SK-N-SH treated with all-trans-retinoic acid at 6 μM for 48 hours (cell line): Measurements from ENCODE around the gene OR4D1.

Experiments
- ATAC-seq: fragments of 200-7000 bp; cut with Tn5 transposase; 3 replicates; pipeline ENCODE4 v1.9.1; 2020; ENCODE audit warnings: mild to moderate bottlenecking, moderate library complexity
- ARNTL ChIP-seq: fragments of 450-650 bp; formaldehyde crosslinking; IDR thresholded peaks from 2 replicates; pipeline ENCODE4 v1.5.0; 2020; ENCODE audit warnings: low read depth, mild to moderate bottlenecking, moderate library complexity, borderline replicate concordance
- BACH2 ChIP-seq: fragments of 250-450 bp; sonication (Bioruptor Pico); IDR thresholded peaks from 2 replicates; pipeline ENCODE4 v1.9.0; 2021; ENCODE audit warnings: mild to moderate bottlenecking, borderline replicate concordance
- CREB5 ChIP-seq: fragments of 250-450 bp; sonication (Bioruptor Pico); IDR thresholded peaks from 2 replicates; pipeline ENCODE4 v1.5.1; 2020; ENCODE audit warnings: low read depth, mild to moderate bottlenecking, moderate library complexity
- CSDC2 ChIP-seq: fragments of 250-450 bp; sonication (Bioruptor Pico); IDR thresholded peaks from 2 replicates; pipeline ENCODE4 v1.5.0; 2020; ENCODE audit warnings: mild to moderate bottlenecking, moderate library complexity
- CSRNP3 ChIP-seq: fragments of 250-450 bp; sonication (Bioruptor Pico); IDR thresholded peaks from 2 replicates; pipeline ENCODE4 v1.5.1; 2021; ENCODE audit warnings: mild to moderate bottlenecking, moderate library complexity
- ESRRG ChIP-seq: fragments of 250-450 bp; sonication (Bioruptor Pico); IDR thresholded peaks from 2 replicates; pipeline ENCODE4 v1.6.1; 2021; ENCODE audit warnings: mild to moderate bottlenecking
- GLIS3 ChIP-seq: fragments of 250-450 bp; sonication (Bioruptor Pico); IDR thresholded peaks from 2 replicates; pipeline ENCODE4 v1.5.0; 2020; ENCODE audit warnings: mild to moderate bottlenecking, moderate library complexity
- ISL1 ChIP-seq: fragments of 250-450 bp; sonication (Bioruptor Pico); IDR thresholded peaks from 2 replicates; pipeline ENCODE4 v2.1.2; 2022; ENCODE audit warnings: mild to moderate bottlenecking, moderate library complexity
- OSR1 ChIP-seq: fragments of 250-450 bp; sonication (Bioruptor Pico); IDR thresholded peaks from 2 replicates; pipeline ENCODE4 v1.8.0; 2022; ENCODE audit warnings: moderate library complexity, mild to moderate bottlenecking, inconsistent platforms
- PPARA ChIP-seq: fragments of 250-450 bp; sonication (Bioruptor Pico); IDR thresholded peaks from 2 replicates; pipeline ENCODE4 v1.5.0; 2020; ENCODE audit warnings: mild to moderate bottlenecking, borderline replicate concordance
- RARB ChIP-seq: fragments of 250-450 bp; sonication (Bioruptor Pico); IDR thresholded peaks from 2 replicates; pipeline ENCODE4 v1.8.0; 2021; ENCODE audit warnings: mild to moderate bottlenecking, moderate library complexity
- SNAI2 ChIP-seq: fragments of 250-450 bp; sonication (Bioruptor Pico); IDR thresholded peaks from 2 replicates; pipeline ENCODE4 v1.5.0; 2020; ENCODE audit warnings: mild to moderate bottlenecking, moderate library complexity
- TCF4 ChIP-seq: fragments of 250-450 bp; sonication (Bioruptor Pico); IDR thresholded peaks from 2 replicates; pipeline ENCODE4 v1.8.0; 2021; ENCODE audit warnings: mild to moderate bottlenecking, moderate library complexity, borderline replicate concordance
- TOX ChIP-seq: fragments of 250-450 bp; sonication (Bioruptor Pico); IDR thresholded peaks from 2 replicates; pipeline ENCODE4 v1.8.0; 2021; ENCODE audit warnings: mild to moderate bottlenecking, moderate library complexity, borderline replicate concordance
- TSHZ2 ChIP-seq: fragments of 250-450 bp; sonication (Bioruptor Pico); IDR thresholded peaks from 2 replicates; pipeline ENCODE4 v1.5.0; 2020; ENCODE audit warnings: mild to moderate bottlenecking, moderate library complexity
- ZC3H10 ChIP-seq: fragments of 250-450 bp; sonication (Bioruptor Pico); IDR thresholded peaks from 2 replicates; pipeline ENCODE4 v1.5.1; 2021; ENCODE audit warnings: mild to moderate bottlenecking, moderate library complexity
- ZFP3 ChIP-seq: fragments of 250-450 bp; sonication (Bioruptor Pico); IDR thresholded peaks from 2 replicates; pipeline ENCODE4 v1.5.0; 2020; ENCODE audit warnings: mild to moderate bottlenecking, moderate library complexity
- ZFP30 ChIP-seq: fragments of 450-650 bp; formaldehyde crosslinking; IDR thresholded peaks from 2 replicates; pipeline ENCODE4 v1.5.0; 2022; ENCODE audit warnings: mild to moderate bottlenecking, moderate library complexity
- ZNF565 ChIP-seq: fragments of 450-650 bp; formaldehyde crosslinking; conservative IDR thresholded peaks from 2 replicates; pipeline ENCODE4 v1.5.0; 2020; ENCODE audit warnings: low read depth, mild to moderate bottlenecking, moderate library complexity
- ZNF8 ChIP-seq: fragments of 450-650 bp; formaldehyde crosslinking; IDR thresholded peaks from 2 replicates; pipeline ENCODE4 v1.5.0; 2020; ENCODE audit warnings: mild to moderate bottlenecking, moderate library complexity

The OR4D1 gene

GRCh38 chr17:58187063-58187462 is 38.9 kb downstream of the OR4D1 start:
- TF ChIP-seq ZNF8 (CRISPR knock-in tag) (no peak), CSDC2 (no peak), GLIS3 (CRISPR knock-in tag) (no peak), TCF4 (no peak)
- no peak for ATAC-seq

GRCh38 chr17:58187675-58188074 is 39.5 kb downstream of the OR4D1 start:
- ATAC-seq: no peak
- TF ChIP-seq PPARA (CRISPR knock-in tag): no peak
- TF ChIP-seq TSHZ2 (CRISPR knock-in tag): no peak
- TF ChIP-seq ZNF8 (CRISPR knock-in tag): no peak
- no peak for TF ChIP-seq ARNTL
- no peak for TF ChIP-seq OSR1

- TF ChIP-seq TSHZ2 (CRISPR knock-in tag): no peak
- TF ChIP-seq TCF4: no peak
- no peak for TF ChIP-seq ZC3H10
- no peak for TF ChIP-seq ARNTL
- TF ChIP-seq SNAI2 (CRISPR knock-in tag): no peak
- TF ChIP-seq ESRRG (CRISPR knock-in tag): no peak
- no peak for TF ChIP-seq TOX
- TF ChIP-seq RARB (CRISPR knock-in tag): no peak
- TF ChIP-seq PPARA (CRISPR knock-in tag): no peak
- no peak for TF ChIP-seq CSRNP3 (CRISPR knock-in tag)
- TF ChIP-seq ZNF8 (CRISPR knock-in tag): no peak
- TF ChIP-seq CREB5: no peak
- TF ChIP-seq ZFP3: no peak
- no peak for TF ChIP-seq GLIS3 (CRISPR knock-in tag)
- TF ChIP-seq BACH2 (CRISPR knock-in tag): no peak
- TF ChIP-seq, all 23 proteins: peak for 0
- peak; percentile 87 for ATAC-seq
Observed at GRCh38 chr17:58189436-58190146, 41.4 kb downstream of the OR4D1 start.

- no peak for ATAC-seq
- TF ChIP-seq TCF4 (no peak), CREB5 (no peak), ZFP3 (no peak), SNAI2 (CRISPR knock-in tag) (no peak), ISL1 (CRISPR knock-in tag) (no peak), ESRRG (CRISPR knock-in tag) (no peak), ZNF565 (CRISPR knock-in tag) (no peak), ZFP30 (CRISPR knock-in tag) (no peak)
Observed at GRCh38 chr17:58191241-58191896, 43.2 kb downstream of the OR4D1 start.
